ENCODE data around the gene FBRS. TPM values are rescaled to one million over a fixed set of nuclear protein-coding genes. Genes with fewer than 3 reads are reported as not detected.

The FBRS gene
- total RNA-seq: 26.0 TPM

DNA sequence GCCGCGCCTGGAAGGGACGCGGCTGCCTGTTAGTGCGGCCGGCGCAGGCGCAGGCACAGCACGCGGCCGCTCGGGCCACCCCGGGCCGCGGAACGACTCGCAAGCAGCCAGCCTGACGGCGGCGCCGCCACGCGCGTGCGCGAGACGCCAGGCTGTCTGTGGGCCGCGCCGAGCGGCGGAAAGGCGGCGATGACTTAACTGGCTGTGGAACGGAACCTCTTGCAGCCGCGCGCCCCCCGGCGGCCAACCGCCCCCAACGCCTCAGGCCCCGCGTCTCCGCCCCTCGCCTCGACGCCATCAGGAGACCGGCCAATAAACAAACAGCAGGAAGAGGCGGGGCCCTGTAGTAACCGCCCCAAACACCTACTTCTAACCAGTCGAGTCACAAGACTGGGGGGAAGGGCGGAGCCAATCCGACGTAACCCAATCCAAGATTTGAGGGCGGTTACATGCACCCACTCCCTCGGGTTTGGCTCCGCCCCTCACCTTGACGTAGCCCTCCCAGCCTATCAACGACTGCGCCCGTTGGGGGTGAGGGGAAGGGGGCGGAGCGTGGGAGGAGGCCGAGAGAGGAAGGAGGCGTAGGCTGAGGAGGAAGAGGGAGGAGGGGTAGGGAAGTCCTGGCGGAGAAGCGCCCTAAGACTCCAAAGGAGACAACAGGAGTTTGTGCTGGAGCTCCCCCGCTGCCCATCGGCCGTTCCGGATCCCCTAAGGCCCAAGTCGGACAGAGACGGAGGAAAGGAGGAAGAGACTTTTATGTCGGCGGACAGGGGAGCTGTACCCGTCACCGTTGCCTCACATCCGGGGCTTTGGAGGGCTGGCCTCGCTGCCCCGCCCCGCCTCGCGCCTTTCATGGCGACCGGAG lies at the start of gene FBRS:
FBRS (plus strand) TSS at position 566 of the 865 bp plus-strand sequence. CDS start 1,088 bp downstream, outside the sequence.

DNA sequence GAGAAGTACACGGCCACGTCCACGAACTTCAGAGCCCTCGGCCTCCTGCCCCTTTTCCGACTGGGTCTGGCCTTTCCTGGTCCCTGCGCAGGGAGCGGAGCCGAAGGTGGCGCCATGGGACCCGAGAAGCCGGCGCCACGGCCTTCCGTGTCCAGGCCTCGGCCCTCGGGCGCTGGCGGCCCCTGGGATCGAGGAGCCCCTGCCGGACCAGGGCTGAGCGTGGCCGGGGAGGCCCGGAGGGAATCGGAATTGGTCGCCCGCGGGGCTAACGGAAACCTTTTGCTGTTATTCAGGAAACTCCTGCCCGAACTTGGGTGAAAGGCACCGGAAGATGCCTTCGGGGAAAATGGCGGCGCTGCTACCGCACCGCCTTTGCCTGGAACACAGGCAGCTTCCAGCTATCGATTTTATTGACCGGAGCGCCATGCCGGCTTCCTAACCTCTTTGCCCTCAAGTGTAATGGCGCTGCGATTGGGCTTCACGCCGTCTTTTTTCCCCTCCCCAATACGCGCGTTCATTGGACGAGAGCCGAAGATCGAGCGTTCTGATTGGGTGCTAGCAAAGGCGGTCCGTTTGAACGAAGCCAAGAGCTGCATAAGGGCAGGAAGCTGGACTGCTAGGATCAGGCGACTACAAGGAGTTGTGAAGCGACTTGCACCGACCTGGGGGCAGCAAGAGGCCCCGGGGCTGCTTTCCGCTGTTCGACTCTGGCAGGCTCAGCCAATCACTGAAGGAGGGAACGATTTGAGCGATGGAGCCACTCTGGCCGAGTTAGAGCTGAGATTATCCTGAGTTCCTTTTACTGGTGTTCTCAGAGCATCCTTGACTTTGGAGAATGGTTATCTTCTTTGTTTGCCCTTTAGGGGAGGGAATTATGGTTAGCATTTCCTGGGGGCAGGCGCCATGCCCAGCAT lies 48.0 kb upstream of the FBRS start, which contains the start of gene ZNF689:
ZNF689 (minus strand) TSS at position 464 of the 914 bp plus-strand sequence; CDS start at position 116, 348 bp downstream.

DNA sequence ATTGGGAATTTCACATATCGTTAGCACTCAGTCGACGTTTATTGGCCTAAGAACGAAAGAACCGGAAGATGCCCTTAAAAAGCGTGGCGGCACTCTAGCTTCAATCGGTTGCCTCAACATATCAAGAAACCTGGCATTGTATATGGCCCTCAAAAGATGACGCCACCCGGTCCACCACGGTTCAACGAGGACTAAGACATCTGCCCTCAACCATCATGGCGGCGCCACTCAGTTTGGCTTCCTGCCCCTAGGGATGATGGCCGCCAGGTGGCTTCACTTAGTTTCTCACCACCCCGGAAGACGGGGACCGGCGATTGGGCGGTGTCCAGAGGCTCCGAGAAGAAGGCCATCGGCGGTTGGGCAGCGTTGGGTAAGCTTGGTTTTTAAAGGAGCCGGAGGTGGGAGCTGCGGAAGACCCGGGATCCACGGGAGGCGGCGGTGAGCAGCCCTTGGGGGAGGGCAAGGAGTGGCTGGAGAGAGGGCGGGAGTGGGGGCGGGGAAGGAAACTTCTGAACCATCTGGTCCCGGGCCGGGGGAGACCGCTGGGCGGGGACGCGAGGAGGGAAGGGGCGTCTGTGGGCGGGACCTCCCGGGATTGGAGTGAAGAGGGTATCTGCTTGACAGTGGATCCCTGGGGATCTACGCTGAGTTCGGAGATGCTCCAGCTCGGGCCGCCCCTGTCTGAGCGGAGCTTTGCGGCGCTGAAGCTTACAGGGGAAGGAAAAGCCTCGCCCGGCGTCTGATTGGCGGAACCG lies 7.7 kb upstream of the FBRS start, which contains the start of gene PRR14:
PRR14 (plus strand) TSS at position 592 of the 755 bp plus-strand sequence. CDS start 686 bp downstream, outside the sequence.

GRCh38 chr16:30698816-30699614 lies 40.8 kb downstream of the FBRS start, which contains the start of gene SRCAP:
TSS of gene SRCAP (plus strand) at chr16:30699171. CDS start at chr16:30700825, 1,654 bp downstream.

Small RNA genes within 50 kb of the gene (small RNA-seq; reads per million reads assigned to genes)
- not detected for gene AC093249.1 (ENCODE audit: low replicate concordance)
- not detected for gene RNU6-1043P (ENCODE audit: low replicate concordance)
- gene RNU6-416P (ENCODE audit: low replicate concordance): not detected
- gene SNORA30 (ENCODE audit: low replicate concordance): 1.1 reads per million, percentile 72 among the genes with 10 or more reads in this experiment

Other genes starting within 250 kb of the FBRS start
- gene DCTPP1, start 228.4 kb upstream of the FBRS start, total RNA-seq: 16.3 TPM
- 8.1 TPM for gene SEPHS2, start 212.6 kb upstream of the FBRS start, total RNA-seq
- 1.3 TPM for gene ITGAL, start 185.7 kb upstream of the FBRS start, total RNA-seq
- gene ZNF768, start 131.9 kb upstream of the FBRS start, total RNA-seq: 20.0 TPM
- 13.5 TPM for gene ZNF747, start 123.6 kb upstream of the FBRS start, total RNA-seq
- gene ZNF764, start 100.1 kb upstream of the FBRS start, total RNA-seq: 13.8 TPM
- gene ZNF688, start 86.7 kb upstream of the FBRS start, total RNA-seq: 11.3 TPM
- gene ZNF785, start 72.7 kb upstream of the FBRS start, total RNA-seq: 33.2 TPM
- 11.0 TPM for gene ZNF689, start 48.0 kb upstream of the FBRS start, total RNA-seq
- gene PRR14, start 7.5 kb upstream of the FBRS start, total RNA-seq: 16.3 TPM
- 47.3 TPM for gene SRCAP, start 40.7 kb downstream of the FBRS start, total RNA-seq
- 12.8 TPM for gene PHKG2, start 90.0 kb downstream of the FBRS start, total RNA-seq
- 5.3 TPM for gene CFAP119, start 103.6 kb downstream of the FBRS start, total RNA-seq
- gene RNF40, start 103.9 kb downstream of the FBRS start, total RNA-seq: 124 TPM
- 18.8 TPM for gene ZNF629, start 128.8 kb downstream of the FBRS start, total RNA-seq
- 47.3 TPM for gene BCL7C, start 235.6 kb downstream of the FBRS start, total RNA-seq
- gene CTF1, start 238.2 kb downstream of the FBRS start, total RNA-seq: 0.31 TPM